Measurements from ENCODE around the gene DMD.
A peak's percentile ranks its signal among the peaks of the same experiment; 100 is the strongest.

DMD gene

GRCh38 chrX:31350808-31351074 is 1860.6 kb downstream of the DMD start:
- Histone ChIP-seq H3K4me3 (no peak overlapping the region), H3K27ac (no peak overlapping the region)
- no peak for DNase-seq (ENCODE audit: low spot score)
- no peak for TF ChIP-seq CTCF (IDR thresholded peaks at IDR 0.05)

GRCh38 chrX:31349515-31349914 is 1861.8 kb downstream of the DMD start:
- TF ChIP-seq CTCF (IDR thresholded peaks at IDR 0.05) = no peak
- Histone ChIP-seq H3K4me3 (no peak overlapping the region), H3K27ac (no peak overlapping the region)
- no peak for DNase-seq (ENCODE audit: low spot score)

- no peak for DNase-seq (ENCODE audit: low spot score)
- Histone ChIP-seq H3K27ac (no peak overlapping the region), H3K4me3 (no peak overlapping the region)
- no peak for TF ChIP-seq CTCF (IDR thresholded peaks at IDR 0.05)
Measured at GRCh38 chrX:31340587-31340986, 1870.8 kb downstream of the DMD start.

- no peak for TF ChIP-seq CTCF (IDR thresholded peaks at IDR 0.05)
- no peak for DNase-seq (ENCODE audit: low spot score)
- Histone ChIP-seq H3K27ac (no peak overlapping the region), H3K4me3 (no peak overlapping the region)
Measured at GRCh38 chrX:31338991-31339350, 1872.4 kb downstream of the DMD start.

- H3K27ac ChIP-seq = peak overlapping the region; percentile 1 to 61
- no peak for TF ChIP-seq CTCF (IDR thresholded peaks at IDR 0.05)
- H3K4me3 ChIP-seq = peak overlapping the region; percentile 4
- DNase-seq (ENCODE audit: low spot score) = no peak
Measured at GRCh38 chrX:31337332-31337731, 1874.0 kb downstream of the DMD start.

GRCh38 chrX:31336419-31336818 is 1874.9 kb downstream of the DMD start:
- no peak for TF ChIP-seq CTCF (IDR thresholded peaks at IDR 0.05)

GRCh38 chrX:31334997-31335396 is 1876.4 kb downstream of the DMD start:
- no peak for TF ChIP-seq CTCF (IDR thresholded peaks at IDR 0.05)
- Histone ChIP-seq H3K27ac (no peak overlapping the region), H3K4me3 (no peak overlapping the region)
- no peak for DNase-seq (ENCODE audit: low spot score)

More at GRCh38 chrX:31336419-31336818, 1874.9 kb downstream of the DMD start:
- no peak for DNase-seq (ENCODE audit: low spot score)
- Histone ChIP-seq H3K27ac (no peak overlapping the region), H3K4me3 (no peak overlapping the region)
